ENCODE data around the gene TENM4.
A peak's percentile ranks its signal among the peaks of the same experiment; 100 is the strongest.

The TENM4 gene

GRCh38 chr11:79393362-79394043 is 47.3 kb downstream of the TENM4 start:
- peak; percentile 69 for ATAC-seq
- TF ChIP-seq ZNF565 (CRISPR knock-in tag; conservative IDR thresholded peaks at IDR 0.05; ENCODE audit: low read depth) (no peak), SNAI2 (CRISPR knock-in tag; IDR thresholded peaks at IDR 0.05) (no peak), TSHZ2 (CRISPR knock-in tag; IDR thresholded peaks at IDR 0.05) (peak; percentile 41; the same call in 1 of the 2 replicates), CSDC2 (CRISPR knock-in tag; IDR thresholded peaks at IDR 0.05) (no peak), ISL1 (CRISPR knock-in tag; IDR thresholded peaks at IDR 0.05) (no peak), TCF4 (CRISPR knock-in tag; IDR thresholded peaks at IDR 0.05; ENCODE audit: borderline replicate concordance) (peak; percentile 79), CSRNP3 (CRISPR knock-in tag; IDR thresholded peaks at IDR 0.05) (no peak), ZFP30 (CRISPR knock-in tag; IDR thresholded peaks at IDR 0.05) (no peak), PPARA (CRISPR knock-in tag; IDR thresholded peaks at IDR 0.05; ENCODE audit: borderline replicate concordance) (no peak), POU6F1 (CRISPR knock-in tag; IDR thresholded peaks at IDR 0.05; ENCODE audit: borderline replicate concordance, low read depth) (no peak), OSR1 (CRISPR knock-in tag; IDR thresholded peaks at IDR 0.05) (no peak), BACH2 (CRISPR knock-in tag; IDR thresholded peaks at IDR 0.05; ENCODE audit: borderline replicate concordance) (no peak), GLIS3 (CRISPR knock-in tag; IDR thresholded peaks at IDR 0.05) (no peak), ZNF70 (CRISPR knock-in tag; IDR thresholded peaks at IDR 0.05) (no peak), TOX (CRISPR knock-in tag; IDR thresholded peaks at IDR 0.05; ENCODE audit: borderline replicate concordance) (no peak)

- TF ChIP-seq ESRRG (CRISPR knock-in tag; IDR thresholded peaks at IDR 0.05), result no peak
- no peak for TF ChIP-seq TSHZ2 (CRISPR knock-in tag; IDR thresholded peaks at IDR 0.05)
- no peak for TF ChIP-seq ZC3H10 (CRISPR knock-in tag; IDR thresholded peaks at IDR 0.05)
- no peak for TF ChIP-seq GLIS3 (CRISPR knock-in tag; IDR thresholded peaks at IDR 0.05)
- no peak for TF ChIP-seq PATZ1 (CRISPR knock-in tag; IDR thresholded peaks at IDR 0.05; ENCODE audit: borderline replicate concordance)
- TF ChIP-seq ZNF70 (CRISPR knock-in tag; IDR thresholded peaks at IDR 0.05), result no peak
- no peak for TF ChIP-seq ZFP3 (CRISPR knock-in tag; IDR thresholded peaks at IDR 0.05)
- no peak for TF ChIP-seq ZFP30 (CRISPR knock-in tag; IDR thresholded peaks at IDR 0.05)
- no peak for TF ChIP-seq ISL1 (CRISPR knock-in tag; IDR thresholded peaks at IDR 0.05)
- no peak for TF ChIP-seq PPARA (CRISPR knock-in tag; IDR thresholded peaks at IDR 0.05; ENCODE audit: borderline replicate concordance)
- no peak for TF ChIP-seq CSRNP3 (CRISPR knock-in tag; IDR thresholded peaks at IDR 0.05)
- no peak for TF ChIP-seq OSR1 (CRISPR knock-in tag; IDR thresholded peaks at IDR 0.05)
- no peak for TF ChIP-seq POU6F1 (CRISPR knock-in tag; IDR thresholded peaks at IDR 0.05; ENCODE audit: borderline replicate concordance, low read depth)
- TF ChIP-seq TCF4 (CRISPR knock-in tag; IDR thresholded peaks at IDR 0.05; ENCODE audit: borderline replicate concordance), result no peak
- TF ChIP-seq CSDC2 (CRISPR knock-in tag; IDR thresholded peaks at IDR 0.05), result no peak
- TF ChIP-seq CREB5 (CRISPR knock-in tag; IDR thresholded peaks at IDR 0.05; ENCODE audit: low read depth), result no peak
- TF ChIP-seq ARNTL (CRISPR knock-in tag; IDR thresholded peaks at IDR 0.05; ENCODE audit: borderline replicate concordance, low read depth), result no peak
- TF ChIP-seq ZNF565 (CRISPR knock-in tag; conservative IDR thresholded peaks at IDR 0.05; ENCODE audit: low read depth), result no peak
- ATAC-seq, result no peak
Measured at GRCh38 chr11:79392161-79392560, 48.7 kb downstream of the TENM4 start.
